CD4-positive, CD25-positive, alpha-beta regulatory T cell (primary cell): ENCODE results near the gene NRM. TPM values are rescaled to one million over a fixed set of nuclear protein-coding genes. Genes with fewer than 3 reads are reported as not detected.
A peak's percentile ranks its signal among the peaks of the same experiment; 100 is the strongest.

Experiments used
- ATAC-seq, 2 donors: fragments of 150-1000 bp; cut with Tn5 transposase; one replicate each; pipeline ENCODE4 v1.10.0; 2021; ENCODE audit warnings: low read depth in 2 of 2, moderate number of reproducible peaks in 2 of 2, moderate library complexity in 1 of 2
- DNase-seq, 3 donors: peaks; one replicate each; pipeline versions ENCODE4 v3.0.0 to v3.0.0-alpha.2; 2012 to 2022; ENCODE audit warnings: mixed read lengths in 1 of 3
- H3K27ac ChIP-seq: one replicate; pipeline ENCODE4 v1.7.0; 2013; ENCODE audit warnings: mild to moderate bottlenecking, low read length; ENCODE audit not compliant: insufficient read depth, poor library complexity, severe bottlenecking
- H3K27me3 ChIP-seq: one replicate; pipeline ENCODE4 v1.7.0; 2013; ENCODE audit warnings: low read length; ENCODE audit not compliant: control insufficient read depth, insufficient read depth
- H3K36me3 ChIP-seq: one replicate; pipeline ENCODE4 v1.7.0; 2013; ENCODE audit warnings: mild to moderate bottlenecking, low read length, moderate library complexity; ENCODE audit not compliant: control insufficient read depth, insufficient read depth
- H3K4me1 ChIP-seq: 2 replicates; pipeline ENCODE4 v1.7.0; 2013; ENCODE audit warnings: mild to moderate bottlenecking, low read length; ENCODE audit not compliant: insufficient read depth, control insufficient read depth, poor library complexity, severe bottlenecking
- H3K4me3 ChIP-seq: one replicate; pipeline ENCODE4 v1.7.0; 2013; ENCODE audit warnings: low read depth, mild to moderate bottlenecking, low read length, moderate library complexity
- H3K9me3 ChIP-seq, 2 experiments: 1 replicate in 1 of 2; 2 replicates in 1 of 2; pipeline ENCODE4 v1.7.0; 2013; ENCODE audit warnings: low read length in 2 of 2, mild to moderate bottlenecking in 1 of 2, moderate library complexity in 1 of 2; ENCODE audit not compliant: control insufficient read depth in 2 of 2
- H3K27ac Mint-ChIP-seq, 3 donors: one replicate each; pipeline ENCODE4 v1.8.0; 2020 to 2022; ENCODE audit warnings: mild to moderate bottlenecking in 3 of 3, mixed read lengths in 3 of 3, moderate library complexity in 2 of 3
- H3K27me3 Mint-ChIP-seq: one replicate; pipeline ENCODE4 v1.8.0; 2022; ENCODE audit warnings: mild to moderate bottlenecking, mixed read lengths
- H3K36me3 Mint-ChIP-seq: one replicate; pipeline ENCODE4 v1.8.0; 2020; ENCODE audit warnings: mixed read lengths
- H3K4me1 Mint-ChIP-seq, 4 donors: one replicate each; pipeline ENCODE4 v1.8.0; 2020 to 2022; ENCODE audit warnings: mixed read lengths in 4 of 4, mild to moderate bottlenecking in 1 of 4
- H3K4me3 Mint-ChIP-seq, 4 donors: one replicate each; pipeline ENCODE4 v1.8.0; 2020 to 2022; ENCODE audit warnings: mild to moderate bottlenecking in 4 of 4, mixed read lengths in 4 of 4, moderate library complexity in 3 of 4
- H3K9me3 Mint-ChIP-seq, 7 donors: one replicate each; pipeline ENCODE4 v1.8.0; 2020 to 2022; ENCODE audit warnings: mixed read lengths in 7 of 7, mild to moderate bottlenecking in 3 of 7, moderate library complexity in 2 of 7
- polyA plus RNA-seq, 4 donors: library from polyadenylated mRNA; unstranded; fragments of 300-500 nt; fragmentation: Illumina TruSeq; gene quantifications; one replicate each; pipeline ENCODE4 v1.2.3, GENCODE V29; 2021
- total RNA-seq: library from RNA; stranded (reverse); gene quantifications from one replicate; pipeline ENCODE4 v1.2.3, GENCODE V29; 2022

Gene NRM
- total RNA-seq (9.0 TPM), polyA plus RNA-seq (10 to 100 TPM in 1 of 4 donors, 1 to 10 TPM in 3; 7.5 to 17.7 (median 9.2) TPM)

- Histone ChIP-seq H3K4me1 (peaks cover 45% of the 10 kb centered on the region), H3K27me3 (no peaks in the 10 kb centered on the region), H3K4me3 (peak within 1 kb of the TSS; percentile 78), H3K27ac (peak within 1 kb of the TSS; percentile 42), H3K9me3 (no peaks in the 10 kb centered on the region), H3K36me3 (no peaks in the 10 kb centered on the region)
- ATAC-seq: peak; percentile 11 to 20
- peak; percentile 34 to 76 (median 69) for DNase-seq
- Mint-ChIP-seq H3K4me3 (peak within 1 kb of the TSS; percentile 95 to 100 (median 96)), H3K27ac (peak within 1 kb of the TSS; percentile 94 to 98 (median 97)), H3K27me3 (no peaks in the 10 kb centered on the region), H3K36me3 (peaks cover 4% of the 10 kb centered on the region), H3K9me3 (no peaks in the 10 kb centered on the region), H3K4me1 (peaks cover 11 to 49% (median 36%) of the 10 kb centered on the region in 4 donors)
Observed at GRCh38 chr6:30690403-30691207, at the start of gene NRM. Gene NRM, minus strand, starts transcription at chr6:30690984. Its CDS starts 10 bp downstream, at chr6:30690974.

- Mint-ChIP-seq H3K4me3 (peak overlapping the region; percentile 88 to 96 (median 94)), H3K27ac (peak overlapping the region in 2 of 3 donors; percentile 81 to 92), H3K27me3 (peaks cover 7% of the 10 kb centered on the region), H3K36me3 (peaks cover 29% of the 10 kb centered on the region), H3K4me1 (peaks cover 12 to 88% (median 58%) of the 10 kb centered on the region in 4 donors), H3K9me3 (peaks cover 0 to 2% (median 0%) of the 10 kb centered on the region in 7 donors)
- Histone ChIP-seq H3K4me1 (peaks cover 61% of the 10 kb centered on the region), H3K27me3 (no peaks in the 10 kb centered on the region), H3K4me3 (no peak overlapping the region), H3K9me3 (no peaks in the 10 kb centered on the region), H3K27ac (no peak overlapping the region), H3K36me3 (no peaks in the 10 kb centered on the region)
- ATAC-seq (no peak), DNase-seq (no peak)
Observed at GRCh38 chr6:30740540-30740870, 49.7 kb upstream of the NRM start.

GRCh38 chr6:30738532-30738931, 47.7 kb upstream of the NRM start:
- peak overlapping the region in 1 of 3 donors; percentile 45 for H3K27ac Mint-ChIP-seq
- H3K4me1 Mint-ChIP-seq: peaks cover 12 to 84% (median 47%) of the 10 kb centered on the region in 4 donors
- peaks cover 33% of the 10 kb centered on the region for H3K36me3 Mint-ChIP-seq
- Histone ChIP-seq H3K4me3 (no peak overlapping the region), H3K36me3 (no peaks in the 10 kb centered on the region), H3K27me3 (no peaks in the 10 kb centered on the region), H3K4me1 (peaks cover 51% of the 10 kb centered on the region), H3K27ac (no peak overlapping the region), H3K9me3 (no peaks in the 10 kb centered on the region)
- peaks cover 3% of the 10 kb centered on the region for H3K27me3 Mint-ChIP-seq
- no peak for DNase-seq
- peak overlapping the region; percentile 4 to 37 (median 31) for H3K4me3 Mint-ChIP-seq
- H3K9me3 Mint-ChIP-seq: peaks cover 0 to 2% (median 0%) of the 10 kb centered on the region in 7 donors
- no peak for ATAC-seq

GRCh38 chr6:30735668-30736314, 45.0 kb upstream of the NRM start:
- H3K4me3 ChIP-seq: no peak overlapping the region
- H3K27ac ChIP-seq: no peak overlapping the region
- Mint-ChIP-seq H3K4me1 (peaks cover 12 to 74% (median 31%) of the 10 kb centered on the region in 4 donors), H3K9me3 (no peaks in the 10 kb centered on the region), H3K27ac (peak overlapping the region in 2 of 3 donors; percentile 56 to 58), H3K27me3 (no peaks in the 10 kb centered on the region), H3K36me3 (peaks cover 38% of the 10 kb centered on the region), H3K4me3 (peak overlapping the region in 3 of 4 donors; percentile 75 to 83 (median 83))
- H3K27me3 ChIP-seq: no peaks in the 10 kb centered on the region
- no peaks in the 10 kb centered on the region for H3K9me3 ChIP-seq
- H3K4me1 ChIP-seq: peaks cover 30% of the 10 kb centered on the region
- no peaks in the 10 kb centered on the region for H3K36me3 ChIP-seq
- ATAC-seq (no peak), DNase-seq (no peak)

GRCh38 chr6:30732237-30732943, 41.6 kb upstream of the NRM start:
- Mint-ChIP-seq H3K27me3 (no peaks in the 10 kb centered on the region), H3K4me3 (peak overlapping the region in 1 of 4 donors; percentile 10), H3K27ac (no peak overlapping the region), H3K4me1 (peaks cover 8 to 57% (median 20%) of the 10 kb centered on the region in 4 donors), H3K9me3 (no peaks in the 10 kb centered on the region), H3K36me3 (peaks cover 18% of the 10 kb centered on the region)
- H3K4me3 ChIP-seq: no peak overlapping the region
- H3K9me3 ChIP-seq: no peaks in the 10 kb centered on the region
- ATAC-seq: no peak
- DNase-seq: no peak
- no peaks in the 10 kb centered on the region for H3K27me3 ChIP-seq
- H3K4me1 ChIP-seq: peaks cover 29% of the 10 kb centered on the region
- H3K27ac ChIP-seq: no peak overlapping the region
- peaks cover 3% of the 10 kb centered on the region for H3K36me3 ChIP-seq

GRCh38 chr6:30730601-30731435, 40.0 kb upstream of the NRM start:
- H3K27me3 ChIP-seq: no peaks in the 10 kb centered on the region

More at GRCh38 chr6:30730601-30731435, 40.0 kb upstream of the NRM start:
- DNase-seq (peak; percentile 73 to 92 (median 82)), ATAC-seq (peak; percentile 91 to 97)
- Histone ChIP-seq H3K4me1 (peaks cover 15% of the 10 kb centered on the region), H3K9me3 (no peaks in the 10 kb centered on the region), H3K36me3 (peaks cover 7% of the 10 kb centered on the region), H3K27ac (peak overlapping the region; percentile 28), H3K4me3 (peak overlapping the region; percentile 53)
- Mint-ChIP-seq H3K4me1 (peaks cover 4 to 44% (median 15%) of the 10 kb centered on the region in 4 donors), H3K4me3 (peak overlapping the region in 3 of 4 donors; percentile 39 to 62 (median 54)), H3K36me3 (peaks cover 9% of the 10 kb centered on the region), H3K27ac (peak overlapping the region; percentile 40 to 73 (median 65)), H3K9me3 (no peaks in the 10 kb centered on the region), H3K27me3 (no peaks in the 10 kb centered on the region)
